NOMO-1 (cell line): ENCODE measurements around the gene FAM114A1.
A peak's percentile ranks its signal among the peaks of the same experiment; 100 is the strongest.
"Not testable (repeated sequence)": the region's sequence is repeated elsewhere in the genome, so short reads cannot be mapped to it uniquely, and the experiment has no call there.

ENCODE experiments used
- DNase-seq, 2 experiments: peaks; one replicate each; lab custom pipeline; 2025; ENCODE audit not compliant: unreplicated experiment in 2 of 2; lab: John Stamatoyannopoulos, UW

FAM114A1 gene

DNA sequence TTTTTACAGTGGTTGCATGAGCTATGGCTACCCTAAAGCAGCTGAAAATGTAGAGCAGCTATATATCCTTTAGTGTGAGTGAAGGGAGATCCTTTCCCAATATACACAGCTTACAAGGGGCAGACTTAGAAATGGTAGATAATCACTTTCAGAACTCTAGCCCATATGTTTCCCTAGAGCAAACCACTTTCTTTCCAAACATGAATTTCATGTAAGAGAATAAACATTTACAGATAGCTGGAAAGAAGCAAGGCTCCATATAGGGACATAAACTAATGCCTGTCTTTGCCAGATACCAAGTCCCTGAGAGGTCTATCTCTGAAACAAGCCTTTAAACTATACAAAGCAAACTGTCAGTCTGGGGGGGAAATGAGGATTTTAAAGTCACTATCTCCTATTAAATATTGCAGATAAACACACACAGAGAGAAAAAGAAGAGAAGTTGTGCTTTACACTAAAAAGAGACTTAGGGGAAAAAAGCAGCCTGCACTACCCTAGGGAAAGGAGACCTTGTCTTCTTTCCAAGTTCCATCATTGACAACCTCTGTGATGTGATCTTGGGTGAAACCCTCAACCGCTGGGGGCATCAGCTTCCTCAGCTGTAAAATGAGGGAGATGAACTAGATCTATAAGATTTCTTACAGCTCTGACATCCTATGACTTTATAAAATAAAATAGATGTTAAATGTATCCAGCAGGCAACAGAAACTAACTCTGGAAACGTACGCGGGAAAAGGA, 91.0 kb downstream of the FAM114A1 start:
- DNase-seq, result no peak

DNA sequence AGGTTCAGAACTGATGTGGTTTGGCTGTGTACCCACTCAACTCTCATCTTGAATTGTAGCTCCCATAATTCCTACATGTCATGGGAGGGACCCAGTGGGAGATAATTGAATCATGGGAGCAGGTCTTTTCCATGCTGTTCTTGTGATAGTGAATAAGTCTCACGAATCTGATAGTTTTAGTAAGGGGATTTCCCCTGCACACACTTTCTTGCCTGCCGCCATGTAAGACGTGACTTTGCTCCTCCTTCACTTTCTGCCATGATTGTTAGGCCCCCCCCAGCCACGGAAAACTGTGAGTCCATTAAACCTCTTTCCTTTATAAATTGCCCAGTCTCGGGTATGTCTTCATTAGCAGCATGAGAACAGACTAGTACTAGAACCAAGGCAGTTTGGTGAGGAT, 91.6 kb downstream of the FAM114A1 start:
- not testable (repeated sequence) for DNase-seq

GRCh38 chr4:38964942-38965775, 97.6 kb downstream of the FAM114A1 start:
- no peak for DNase-seq

GRCh38 chr4:38965866-38966265, 98.3 kb downstream of the FAM114A1 start:
- no peak for DNase-seq

GRCh38 chr4:38967260-38968095, 99.9 kb downstream of the FAM114A1 start:
- no peak for DNase-seq

GRCh38 chr4:38968668-38969067, 101.1 kb downstream of the FAM114A1 start:
- DNase-seq, result no peak

- DNase-seq, result no peak
Observed at GRCh38 chr4:38976308-38976707, 108.7 kb downstream of the FAM114A1 start.

DNA sequence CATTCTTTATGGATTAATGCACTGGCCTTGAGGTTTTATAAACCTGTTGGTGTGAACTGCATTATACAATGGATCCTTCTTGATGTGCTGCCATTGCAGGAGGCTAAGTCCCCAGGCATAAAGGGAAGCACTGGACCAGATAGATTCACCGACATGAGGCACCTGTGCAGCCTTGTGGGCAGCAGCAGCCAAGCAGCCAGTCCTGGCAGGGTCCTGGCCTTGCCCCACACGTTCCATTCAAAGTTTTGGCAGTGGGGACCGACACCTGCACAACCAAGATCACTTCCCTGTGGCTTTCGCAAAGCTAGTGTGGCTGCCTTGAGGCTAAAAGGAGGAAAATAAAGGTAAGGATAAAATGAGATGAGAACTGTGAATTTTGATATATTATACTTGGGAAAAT, 111.5 kb downstream of the FAM114A1 start:
- no peak for DNase-seq

GRCh38 chr4:38979511-38980230, 112.1 kb downstream of the FAM114A1 start:
- DNase-seq, result no peak

DNA sequence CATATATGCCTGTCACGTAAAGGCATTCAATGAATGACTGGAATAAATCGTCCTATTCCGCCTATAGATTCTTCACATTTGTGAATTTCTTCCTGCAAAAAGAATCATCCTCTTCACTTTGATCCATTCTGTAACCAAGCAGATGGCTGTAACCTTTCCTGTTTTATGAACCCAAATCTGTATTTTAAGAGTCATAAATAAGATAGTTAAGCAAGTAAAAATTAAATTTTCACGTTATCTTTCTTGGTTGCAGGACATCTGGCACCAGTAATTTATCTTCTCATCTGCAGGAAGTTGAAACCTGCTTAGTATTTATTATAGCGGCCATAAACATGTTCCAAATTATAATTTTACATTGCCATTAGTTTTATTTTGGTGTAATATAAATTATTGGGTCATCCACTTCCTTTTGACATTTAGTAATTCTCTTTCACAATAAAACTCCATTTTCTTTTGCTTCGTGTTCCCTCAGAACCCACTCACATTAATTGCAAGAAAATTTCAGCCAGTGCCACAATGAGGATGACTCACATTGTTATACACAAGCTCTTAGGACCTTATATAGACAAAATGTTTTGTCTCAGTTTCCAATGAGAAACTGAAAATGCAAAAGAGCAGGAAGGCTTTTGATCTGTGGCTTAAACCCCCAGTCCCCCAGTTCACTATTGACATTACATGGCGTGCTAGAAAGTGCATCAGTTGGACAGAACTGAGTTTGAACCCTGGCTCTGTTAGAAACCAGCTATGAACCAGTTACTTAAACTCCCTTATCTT, 113.5 kb downstream of the FAM114A1 start:
- peak in 1 of 2 experiments; percentile 15 for DNase-seq

DNA sequence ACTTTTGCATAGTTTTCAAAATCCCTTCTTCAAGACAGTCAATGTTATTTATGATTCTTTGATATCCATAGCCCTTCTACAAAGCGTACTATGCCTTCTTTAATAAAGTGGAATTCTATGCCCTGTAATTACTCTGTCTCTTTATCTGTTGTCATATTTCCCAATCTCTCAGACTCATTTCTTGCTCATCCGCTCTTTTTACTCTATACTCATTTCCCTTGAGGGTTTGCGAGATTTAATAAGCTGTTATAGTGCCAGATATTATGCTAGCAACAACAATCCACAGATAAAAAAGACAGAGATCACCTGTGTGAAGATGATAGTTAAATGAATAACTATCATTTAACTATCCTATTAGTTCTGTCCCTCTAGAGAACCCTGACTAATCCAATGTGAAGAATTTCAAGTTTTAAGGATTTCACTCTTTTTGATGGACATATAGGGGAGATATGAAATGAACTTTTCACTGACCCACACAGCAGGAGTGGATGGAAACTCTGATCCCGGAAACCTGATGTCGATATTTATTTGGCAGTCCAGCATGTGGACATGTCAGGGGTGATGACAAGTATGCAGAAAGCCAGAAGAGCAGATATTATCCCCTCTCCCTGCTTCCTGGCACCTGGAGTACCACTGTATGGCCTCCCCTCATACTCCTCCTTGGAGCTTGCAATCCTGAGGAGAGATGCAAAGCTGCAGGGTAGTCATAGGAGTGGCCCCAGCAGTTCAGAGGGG, 114.9 kb downstream of the FAM114A1 start:
- DNase-seq, result no peak

- no peak for DNase-seq
Observed at GRCh38 chr4:38983291-38983690, 115.7 kb downstream of the FAM114A1 start.

- DNase-seq, result no peak
Observed at GRCh38 chr4:38983787-38984598, 116.4 kb downstream of the FAM114A1 start.

- peak; percentile 15 to 59 for DNase-seq
Observed at GRCh38 chr4:38985410-38986100, 117.9 kb downstream of the FAM114A1 start.

DNA sequence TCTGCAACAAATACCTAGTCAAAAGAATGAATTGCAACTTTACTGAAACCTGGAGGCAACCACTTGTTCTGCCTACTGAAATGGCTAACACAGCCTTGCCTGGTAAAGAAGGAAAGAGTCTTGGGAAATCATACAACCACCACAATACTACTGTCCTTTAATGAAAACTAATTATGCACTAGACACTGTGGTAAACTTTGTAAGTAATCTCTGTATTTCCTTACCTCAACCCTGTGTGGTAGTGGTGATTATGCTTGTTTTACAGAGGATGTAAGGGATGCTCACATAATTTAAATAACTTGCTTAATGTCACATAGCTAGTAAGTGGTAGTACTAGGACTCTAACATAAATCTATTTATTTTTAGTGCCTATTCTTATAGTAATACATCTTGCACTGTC, 119.9 kb downstream of the FAM114A1 start:
- DNase-seq, result no peak

DNA sequence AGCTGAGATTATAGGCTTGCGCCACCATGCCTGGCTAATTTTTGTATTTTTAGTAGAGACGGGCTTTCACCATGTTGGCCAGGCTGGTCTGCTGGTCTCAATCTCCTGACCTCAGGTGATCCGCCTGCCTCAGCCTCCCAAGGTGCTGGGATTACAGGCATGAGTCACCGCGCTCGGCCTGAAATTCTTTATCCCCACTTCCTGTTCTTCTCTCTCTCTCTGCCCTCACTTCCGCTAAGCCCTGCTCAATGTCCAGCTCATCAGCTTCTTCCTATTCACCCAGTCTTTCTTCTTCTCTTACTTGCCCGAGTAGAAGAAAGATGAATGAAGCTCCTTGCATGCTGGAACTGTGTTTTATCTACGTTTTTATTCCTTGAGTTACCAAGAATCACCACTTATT, 120.7 kb downstream of the FAM114A1 start:
- peak; percentile 54 to 55 for DNase-seq

GRCh38 chr4:38989487-38989886, 121.9 kb downstream of the FAM114A1 start:
- no peak for DNase-seq

DNA sequence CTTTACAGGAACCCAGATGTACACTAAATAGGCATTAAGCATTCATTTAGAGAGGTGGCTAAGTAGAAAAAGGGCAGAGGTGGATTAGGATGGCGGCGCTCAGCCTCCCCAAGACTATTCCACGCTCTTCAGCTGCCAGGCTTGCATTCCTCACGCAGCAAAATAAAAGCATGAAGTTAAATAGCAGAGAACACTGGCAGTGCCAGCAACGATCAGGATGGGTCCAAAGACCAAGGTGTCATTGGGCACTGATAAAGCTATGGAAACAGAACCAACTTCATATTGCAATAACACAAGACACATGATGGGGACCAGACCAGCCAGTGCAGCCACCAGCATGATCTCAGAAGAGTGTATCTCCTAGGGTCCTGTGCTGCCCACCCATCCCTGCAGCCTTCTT, 122.6 kb downstream of the FAM114A1 start:
- no peak for DNase-seq
